A673 (cell line): Measurements from ENCODE around the gene SAMD13.

ENCODE experiments used
- CTCF ChIP-seq: fragments of 300-800, 200-600 bp; sonication (generic); conservative IDR thresholded peaks from 2 replicates; pipeline ENCODE4 v1.5.1; 2017; ENCODE audit warnings: low read depth, mild to moderate bottlenecking, antibody characterized with exemption, low read length, moderate library complexity, mixed read lengths
- EZH2 ChIP-seq: fragments of 200-600 bp; sonication (generic); IDR thresholded peaks from 2 replicates; pipeline ENCODE4 v1.6.1; 2017; ENCODE audit warnings: borderline replicate concordance, low read depth, mild to moderate bottlenecking, mixed read lengths, antibody characterized with exemption, low read length; ENCODE audit not compliant: poor library complexity, severe bottlenecking

DNA sequence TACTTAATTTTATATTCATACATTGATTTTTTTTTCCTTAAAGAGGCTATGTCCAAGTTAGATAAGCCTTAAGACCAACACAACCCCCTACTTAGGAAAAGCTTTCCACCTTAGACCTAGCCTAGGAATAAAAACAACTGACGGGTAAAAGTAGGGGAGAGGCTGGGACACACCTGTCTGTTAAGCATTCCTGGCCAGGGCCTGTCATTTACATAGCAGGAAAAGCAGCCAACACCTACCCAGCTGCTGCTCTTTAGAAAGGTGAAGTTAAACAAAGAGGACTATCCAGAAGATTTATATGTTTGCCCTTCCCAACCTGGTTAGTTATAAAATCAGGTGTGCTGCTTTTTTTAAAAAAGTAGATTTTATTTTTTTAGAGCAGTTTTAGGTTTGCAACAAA lies 29.1 kb upstream of the SAMD13 start:
- no peak for TF ChIP-seq CTCF
- TF ChIP-seq EZH2 = no peak
